IPS-NIHi7 (cell line): ENCODE data around the gene ENTREP1.
"Not testable (repeated sequence)": the region's sequence is repeated elsewhere in the genome, so short reads cannot be mapped to it uniquely, and the experiment has no call there.

Experiments used
- DNase-seq: peaks from one replicate; pipeline ENCODE4 v3.0.0; 2012; ENCODE audit warnings: mixed read lengths; ENCODE audit errors: extremely low spot score

ENTREP1 gene

DNA sequence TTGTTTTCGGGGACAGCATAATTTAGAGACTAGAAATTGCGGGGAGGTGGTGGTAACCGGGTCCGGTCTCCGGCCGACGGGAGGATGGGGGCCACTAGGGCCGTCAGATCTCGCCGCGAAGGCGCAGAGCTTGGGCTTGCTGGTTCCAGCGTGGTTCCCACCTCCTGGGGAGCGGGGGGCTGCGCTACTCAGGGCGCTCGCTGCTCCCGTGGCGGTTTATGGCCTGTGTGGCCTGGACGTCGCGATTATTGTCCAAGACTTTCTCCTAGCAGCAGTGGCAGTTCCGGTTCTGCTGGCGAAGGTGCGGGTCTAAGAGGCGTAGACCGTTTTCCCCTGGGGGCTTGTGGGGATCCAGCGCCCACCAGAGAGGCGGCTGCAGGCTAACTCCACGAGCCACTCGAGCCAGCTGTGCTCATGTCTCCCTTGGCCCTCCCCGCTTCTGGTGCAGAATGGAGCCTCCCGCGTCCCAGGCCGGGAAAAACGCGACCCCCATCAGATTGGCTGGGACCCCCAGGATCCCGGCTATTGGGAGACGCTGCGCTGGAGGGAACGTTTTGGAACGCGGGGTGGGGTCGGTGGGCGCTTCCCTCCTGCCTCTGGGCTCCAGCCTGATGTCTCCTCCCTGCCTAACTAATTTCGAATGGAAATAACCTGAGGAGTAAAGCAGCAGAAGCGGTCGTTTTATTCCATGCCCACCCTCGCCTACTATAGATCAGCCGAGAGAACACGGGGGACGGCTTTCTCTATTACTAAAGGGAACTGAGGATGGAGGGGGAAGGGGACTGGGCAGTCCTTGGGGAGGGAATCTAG lies 87.1 kb downstream of the ENTREP1 start:
- DNase-seq: no peak

DNA sequence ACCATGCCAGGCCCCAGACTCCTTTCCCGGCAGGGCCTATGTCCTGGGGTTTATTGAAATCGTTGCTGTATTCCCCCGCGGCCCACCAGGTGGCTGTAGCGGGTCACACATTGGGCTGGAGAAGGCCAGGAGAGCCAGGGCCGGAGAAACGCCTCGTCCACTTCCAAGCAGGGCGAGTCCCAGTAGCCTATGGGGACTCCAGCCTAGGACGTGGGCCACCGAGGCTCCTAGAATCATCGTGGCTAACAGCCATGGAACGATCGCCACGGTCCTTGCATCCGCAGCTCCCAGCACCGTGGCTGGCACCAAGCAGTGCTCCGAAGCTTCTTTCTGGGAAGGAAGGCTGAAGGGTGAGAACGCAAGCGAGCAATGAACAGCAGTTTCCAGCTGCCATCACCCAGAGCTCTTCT lies 87.7 kb downstream of the ENTREP1 start:
- DNase-seq: peak; percentile 91

DNA sequence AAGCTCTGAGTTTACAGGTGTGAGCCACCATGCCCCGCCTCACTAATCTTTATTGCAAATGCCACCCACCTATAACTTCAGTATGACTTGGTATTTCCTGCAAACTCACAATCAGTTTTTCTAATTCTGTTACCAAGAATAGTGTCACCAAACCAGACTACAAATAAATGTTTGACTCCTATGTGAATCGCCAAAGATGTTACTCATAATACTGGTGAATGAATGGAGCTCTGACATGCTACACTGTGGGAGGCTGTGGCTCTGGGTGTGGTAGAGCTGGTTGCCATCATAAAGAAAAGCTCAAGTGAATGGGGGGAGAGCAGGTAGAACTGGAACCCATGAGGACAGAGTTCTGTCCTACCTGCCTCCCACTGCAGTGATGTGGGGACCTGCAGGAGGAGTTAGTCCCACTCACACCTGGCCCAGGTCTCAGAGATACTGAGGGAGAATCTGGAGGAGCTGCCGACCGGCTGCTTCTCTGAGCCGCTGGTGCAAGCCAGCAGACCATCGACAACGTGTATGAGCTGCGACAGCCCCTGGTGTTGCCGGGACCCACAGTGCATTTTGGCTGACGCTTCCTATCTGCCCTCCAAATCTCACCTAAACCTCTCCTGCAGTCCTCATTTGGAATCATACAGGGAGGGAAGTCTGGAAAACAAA lies 95.7 kb downstream of the ENTREP1 start:
- DNase-seq: no peak

DNA sequence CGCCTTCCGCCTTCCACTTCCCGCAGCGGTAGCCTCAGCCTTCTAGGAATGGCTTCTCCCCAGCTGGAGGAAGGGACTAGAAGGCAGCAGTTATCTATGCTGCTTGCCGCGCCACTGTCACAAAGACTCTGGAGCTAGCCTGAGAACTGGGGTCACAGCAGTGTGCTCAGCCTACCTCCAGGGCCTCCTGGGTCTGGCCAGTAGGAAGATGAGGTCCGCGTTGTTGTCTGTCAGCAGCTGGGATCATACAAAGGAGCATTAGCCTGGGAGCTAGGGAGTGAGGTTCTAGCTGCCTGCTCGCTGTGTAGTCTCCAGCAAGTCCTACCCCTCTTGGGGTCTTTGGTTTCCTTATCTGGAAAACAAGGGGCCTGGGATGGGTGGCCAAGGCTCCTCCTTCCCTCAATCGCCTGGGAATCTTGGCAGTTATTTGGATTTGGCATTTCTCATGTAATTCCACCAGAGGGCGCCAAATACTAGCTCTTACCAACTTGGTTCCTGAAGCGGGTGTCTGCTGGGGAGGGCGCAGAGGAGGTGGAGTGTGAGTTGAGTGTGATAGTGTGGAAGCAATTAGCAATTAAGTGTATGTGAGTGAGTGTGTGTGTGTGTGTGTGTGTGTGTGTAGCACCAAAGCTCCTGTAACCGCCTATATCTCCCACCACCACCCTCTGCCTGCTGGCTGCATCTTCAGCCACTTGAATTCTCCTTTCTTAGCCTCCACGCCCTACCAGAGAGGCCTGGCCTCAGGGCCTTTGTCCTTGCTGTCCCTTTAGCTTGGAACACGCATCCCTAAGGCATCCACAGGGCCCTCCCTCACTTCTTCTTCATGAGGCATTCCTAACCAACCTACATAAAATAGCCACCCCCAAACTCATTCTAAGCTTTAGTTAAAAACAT lies 97.1 kb downstream of the ENTREP1 start:
- DNase-seq: peak; percentile 87

DNA sequence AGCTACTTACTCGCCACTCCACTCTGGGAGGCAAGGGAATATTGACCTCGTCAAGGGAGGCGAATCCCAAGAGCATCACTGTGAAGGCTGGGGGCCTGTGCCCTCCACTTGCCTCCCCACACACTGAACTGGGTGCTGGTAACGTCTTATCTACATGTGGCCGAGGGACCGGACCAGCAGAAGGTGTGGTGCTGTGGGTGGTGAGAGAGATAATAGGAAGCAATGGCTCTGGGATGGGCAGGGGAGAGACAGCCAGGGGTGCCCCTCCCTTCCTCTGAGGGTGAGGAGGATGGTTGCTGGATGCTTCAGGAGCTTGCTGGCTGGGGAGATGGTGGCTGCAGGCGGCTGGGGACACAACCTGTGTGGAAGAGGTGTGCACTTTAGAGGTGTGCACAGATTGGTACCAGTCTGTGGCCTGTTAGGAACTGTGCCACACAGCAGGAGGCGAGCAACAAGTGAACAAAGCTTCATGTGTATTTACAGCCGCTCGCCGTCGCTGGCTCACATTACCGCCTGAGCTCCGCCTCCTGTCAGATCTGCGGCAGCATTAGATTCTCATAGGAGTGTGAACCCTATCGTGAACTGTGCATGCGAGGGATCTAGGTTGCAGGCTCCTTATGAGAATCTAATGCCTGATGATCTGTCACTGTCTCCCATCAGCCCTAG lies 100.3 kb downstream of the ENTREP1 start:
- no peak for DNase-seq

DNA sequence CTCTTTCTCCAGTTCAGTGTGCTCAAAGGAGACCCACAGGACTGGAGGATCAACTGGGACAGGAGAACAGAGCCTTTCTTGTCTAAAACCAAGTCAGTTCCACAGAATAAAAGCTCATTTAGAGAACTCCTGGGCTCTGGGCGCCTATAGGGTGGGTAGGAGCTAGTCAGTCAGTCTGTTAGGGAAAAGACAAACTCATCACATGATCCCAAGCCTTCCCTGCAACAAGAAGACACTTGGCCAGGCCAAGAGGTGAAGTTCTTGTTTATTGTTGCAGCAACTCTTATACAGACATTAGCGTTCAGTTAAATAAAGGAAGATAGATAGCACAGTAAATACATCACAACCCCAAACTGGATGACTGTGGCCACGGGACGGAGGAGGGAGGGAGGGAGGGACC lies 102.3 kb downstream of the ENTREP1 start:
- DNase-seq: no peak

DNA sequence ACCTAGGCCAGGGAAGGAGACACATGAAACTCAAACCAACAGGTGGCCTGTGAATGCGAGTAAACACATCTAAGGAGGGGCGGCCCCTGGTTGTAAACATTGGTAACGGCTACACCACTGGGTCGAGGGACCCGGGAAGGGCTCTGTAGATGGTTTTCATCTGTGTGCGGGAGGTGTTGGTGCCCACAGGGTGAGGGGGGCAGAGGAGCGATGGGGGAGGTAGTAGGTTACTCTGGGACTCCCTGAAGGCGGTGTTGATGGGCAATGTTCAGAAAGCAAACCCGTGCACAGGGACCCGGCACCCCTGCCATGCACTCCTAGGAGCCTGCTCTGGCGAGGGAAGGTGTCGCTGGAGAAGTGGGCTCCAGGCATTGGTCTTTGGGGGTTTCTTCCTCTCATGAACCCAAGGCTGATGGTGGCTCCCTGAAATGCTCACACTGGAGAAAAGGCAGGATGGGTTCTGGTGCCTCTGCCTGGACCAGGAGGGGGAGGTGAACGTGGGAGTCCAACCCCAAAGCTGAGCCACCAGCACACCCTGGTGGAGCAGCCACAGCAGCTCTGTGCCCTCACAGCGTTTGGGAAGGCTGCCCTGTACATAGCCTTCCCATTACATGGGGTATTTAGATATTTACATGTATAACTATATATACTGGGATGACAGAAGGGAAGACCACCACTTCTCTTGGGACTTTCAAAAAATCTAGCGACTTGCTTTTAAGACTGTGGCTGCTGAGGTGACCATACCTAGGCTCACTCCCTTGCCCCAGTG lies 103.2 kb downstream of the ENTREP1 start:
- DNase-seq: no peak

DNA sequence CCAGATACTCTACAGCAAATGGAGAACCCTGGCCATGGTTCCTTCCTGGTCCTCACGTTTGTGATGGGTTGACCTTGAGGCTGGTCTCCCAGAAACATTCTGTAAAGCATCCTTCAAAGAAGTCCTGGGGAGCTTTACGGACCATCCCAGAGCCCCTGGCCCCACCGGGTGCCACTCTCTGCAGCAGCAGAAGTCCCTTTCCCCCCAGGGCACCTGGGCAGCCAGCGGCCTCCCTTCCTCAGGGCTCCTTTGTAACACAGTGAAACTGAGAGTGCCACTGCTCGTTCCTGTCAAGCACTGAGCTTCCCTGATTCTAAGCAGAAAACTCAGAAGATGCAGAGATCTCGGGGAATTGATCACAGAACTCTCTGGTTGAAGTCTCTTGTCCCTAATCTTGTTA lies 104.3 kb downstream of the ENTREP1 start:
- no peak for DNase-seq

DNA sequence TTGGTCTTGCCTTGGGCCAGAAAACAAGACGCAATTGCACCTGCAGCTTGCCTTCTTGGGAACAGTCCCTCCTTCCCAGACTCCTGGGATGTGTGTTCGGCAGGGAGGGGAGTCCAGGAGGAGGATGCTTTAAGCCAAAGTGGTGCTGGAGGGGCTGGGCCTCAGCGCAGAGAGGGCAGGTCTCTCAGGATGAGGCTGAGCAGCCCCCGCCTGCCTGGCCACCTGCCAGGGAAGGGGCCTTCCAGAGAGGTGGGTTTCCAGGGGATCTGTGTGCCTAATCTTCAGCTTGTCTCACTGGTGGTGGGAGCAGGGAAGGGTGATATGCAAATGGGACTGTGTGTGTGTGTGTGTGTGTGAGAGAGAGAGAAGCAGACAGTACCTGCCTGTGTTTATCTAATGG lies 105.2 kb downstream of the ENTREP1 start:
- no peak for DNase-seq

DNA sequence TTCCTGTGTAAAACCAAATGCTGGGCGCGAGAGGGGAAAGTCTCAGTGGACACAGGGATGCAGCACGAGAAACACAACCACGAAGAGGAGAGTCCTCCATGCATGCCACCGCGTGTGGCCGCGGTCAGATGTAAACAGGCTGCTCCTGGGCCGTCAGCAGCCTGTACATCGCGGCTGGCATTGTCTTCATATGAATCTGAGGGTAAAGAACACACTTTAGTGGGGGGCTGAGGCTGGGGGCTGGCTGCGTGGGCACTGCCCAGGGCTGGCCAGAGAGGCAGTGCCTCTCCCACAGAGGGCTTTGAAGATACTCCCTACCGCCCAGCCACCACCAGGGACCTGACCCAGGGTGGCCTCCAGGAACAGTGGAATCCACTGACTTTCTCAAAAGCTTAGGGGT lies 106.2 kb downstream of the ENTREP1 start:
- DNase-seq: no peak

DNA sequence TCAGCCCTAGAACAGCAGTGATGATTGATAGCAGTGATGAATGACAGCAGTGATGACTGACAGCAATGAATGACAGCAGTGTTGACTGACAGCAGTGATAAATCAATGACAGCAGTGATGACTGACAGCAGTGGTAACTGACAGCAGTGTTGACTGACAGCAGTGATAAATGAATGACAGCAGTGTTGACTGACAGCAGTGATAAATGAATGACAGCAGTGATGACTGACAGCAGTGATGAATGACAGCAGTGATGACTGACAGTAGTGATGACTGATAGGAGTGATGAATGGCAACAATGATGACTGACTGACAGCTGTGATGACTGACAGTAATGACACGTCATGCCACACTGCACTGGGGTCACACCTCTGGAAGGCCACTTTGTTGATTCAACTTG lies 106.8 kb downstream of the ENTREP1 start:
- no peak for DNase-seq

DNA sequence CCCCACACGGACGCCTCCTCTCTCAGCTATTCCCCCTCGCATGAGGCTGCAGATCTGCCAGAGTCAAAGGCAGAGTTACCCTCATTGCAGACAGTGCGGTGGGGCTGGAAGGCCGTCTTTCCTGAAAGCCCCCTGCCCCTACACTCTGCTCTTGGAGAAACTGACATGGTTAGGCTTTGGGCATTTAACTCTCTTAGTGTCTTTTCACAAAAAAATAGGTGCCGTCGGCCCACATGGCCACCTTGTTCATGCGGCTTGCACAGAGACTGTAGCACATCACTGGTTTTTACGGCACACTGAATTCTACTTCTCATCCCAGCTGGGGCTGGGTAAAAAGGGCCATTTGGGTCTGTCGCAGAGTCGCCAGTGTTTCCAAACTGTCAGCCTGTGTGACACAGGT lies 107.6 kb downstream of the ENTREP1 start:
- DNase-seq: no peak

DNA sequence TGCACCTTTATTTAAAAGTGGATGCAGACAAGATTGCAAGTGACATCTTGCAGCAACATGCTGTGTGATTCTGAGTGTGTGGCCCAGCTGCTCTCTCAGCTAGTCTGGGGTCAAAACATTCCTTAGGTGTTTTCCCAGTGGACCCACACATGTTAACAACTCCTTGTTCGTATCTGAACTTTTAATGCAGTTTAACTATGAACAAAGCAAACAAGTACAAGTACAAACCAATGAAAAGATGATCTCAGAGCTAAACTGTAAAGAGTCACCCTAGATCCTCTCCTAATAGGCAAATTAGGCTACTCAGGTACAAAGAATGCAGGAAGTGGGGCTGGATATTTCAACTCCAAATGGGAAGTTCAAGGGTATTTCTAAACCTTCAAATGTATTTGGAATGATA lies 108.4 kb downstream of the ENTREP1 start:
- DNase-seq: no peak

DNA sequence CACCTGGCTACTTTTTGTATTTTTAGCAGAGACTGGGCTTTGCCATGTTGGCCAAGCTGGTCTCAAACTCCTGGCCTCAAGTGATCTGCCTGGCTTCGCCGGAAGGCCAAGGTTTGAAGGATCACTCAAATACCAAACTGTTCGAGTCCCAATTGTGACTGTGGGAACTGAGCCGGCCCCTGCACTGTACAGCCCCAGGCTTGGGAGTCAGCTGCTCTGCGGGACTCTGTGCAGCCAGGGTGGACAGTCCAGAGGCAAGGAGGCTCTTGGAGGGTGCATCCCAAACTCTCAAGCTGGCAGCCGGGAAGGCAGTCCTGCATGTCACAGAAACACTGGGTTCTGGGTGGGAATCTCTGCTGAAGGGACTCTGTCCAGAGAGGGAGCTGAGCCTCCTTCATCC lies 109.0 kb downstream of the ENTREP1 start:
- DNase-seq: no peak

DNA sequence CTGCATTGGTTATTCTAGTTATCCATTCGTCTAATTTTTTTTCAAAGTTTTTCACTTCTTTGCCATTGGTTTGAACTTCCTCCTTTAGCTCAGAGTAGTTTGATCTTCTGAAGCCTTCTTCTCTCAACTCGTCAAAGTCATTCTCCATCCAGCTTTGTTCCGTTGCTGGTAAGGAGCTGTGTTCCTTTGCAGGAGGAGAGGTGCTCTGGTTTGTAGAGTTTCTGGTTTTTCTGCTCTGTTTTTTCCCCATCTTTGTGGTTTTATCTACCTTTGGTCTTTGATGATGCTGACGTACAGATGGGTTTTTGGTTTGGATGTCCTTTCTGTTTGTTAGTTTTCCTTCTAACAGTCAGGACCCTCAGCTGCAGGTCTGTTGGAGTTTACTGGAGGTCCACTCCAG lies 114.6 kb downstream of the ENTREP1 start:
- DNase-seq: not testable (repeated sequence)

DNA sequence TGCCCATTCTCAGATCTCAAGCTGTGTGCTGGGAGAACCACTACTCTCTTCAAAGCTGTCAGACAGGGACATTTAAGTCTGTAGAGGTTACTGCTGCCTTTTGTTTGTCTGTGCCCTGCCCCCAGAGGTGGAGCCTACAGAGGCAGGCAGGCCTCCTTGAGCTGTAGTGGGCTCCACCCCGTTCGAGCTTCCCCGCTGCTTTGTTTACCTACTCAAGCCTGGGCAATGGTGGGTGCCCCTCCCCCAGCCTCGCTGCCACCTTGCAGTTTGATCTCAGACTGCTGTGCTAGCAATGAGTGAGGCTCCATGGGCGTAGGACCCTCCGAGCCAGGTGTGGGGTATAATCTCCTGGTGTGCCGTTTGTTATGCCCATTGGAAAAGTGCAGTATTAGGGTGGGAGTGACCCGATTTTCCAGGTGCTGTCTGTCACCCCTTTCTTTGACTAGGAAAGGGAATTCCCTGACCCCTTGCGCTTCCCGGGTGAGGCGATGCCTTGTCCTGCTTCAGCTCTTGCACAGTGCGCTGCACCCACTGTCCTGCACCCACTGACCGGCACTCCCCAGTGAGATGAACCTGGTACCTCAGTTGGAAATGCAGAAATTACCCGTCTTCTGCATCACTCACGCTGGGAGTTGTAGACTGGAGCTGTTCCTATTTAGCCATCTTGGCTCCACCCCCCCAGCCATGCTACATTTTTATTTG lies 115.4 kb downstream of the ENTREP1 start:
- DNase-seq: not testable (repeated sequence)
